ENCODE measurements around the gene TMEM183A.

Gene TMEM183A

DNA sequence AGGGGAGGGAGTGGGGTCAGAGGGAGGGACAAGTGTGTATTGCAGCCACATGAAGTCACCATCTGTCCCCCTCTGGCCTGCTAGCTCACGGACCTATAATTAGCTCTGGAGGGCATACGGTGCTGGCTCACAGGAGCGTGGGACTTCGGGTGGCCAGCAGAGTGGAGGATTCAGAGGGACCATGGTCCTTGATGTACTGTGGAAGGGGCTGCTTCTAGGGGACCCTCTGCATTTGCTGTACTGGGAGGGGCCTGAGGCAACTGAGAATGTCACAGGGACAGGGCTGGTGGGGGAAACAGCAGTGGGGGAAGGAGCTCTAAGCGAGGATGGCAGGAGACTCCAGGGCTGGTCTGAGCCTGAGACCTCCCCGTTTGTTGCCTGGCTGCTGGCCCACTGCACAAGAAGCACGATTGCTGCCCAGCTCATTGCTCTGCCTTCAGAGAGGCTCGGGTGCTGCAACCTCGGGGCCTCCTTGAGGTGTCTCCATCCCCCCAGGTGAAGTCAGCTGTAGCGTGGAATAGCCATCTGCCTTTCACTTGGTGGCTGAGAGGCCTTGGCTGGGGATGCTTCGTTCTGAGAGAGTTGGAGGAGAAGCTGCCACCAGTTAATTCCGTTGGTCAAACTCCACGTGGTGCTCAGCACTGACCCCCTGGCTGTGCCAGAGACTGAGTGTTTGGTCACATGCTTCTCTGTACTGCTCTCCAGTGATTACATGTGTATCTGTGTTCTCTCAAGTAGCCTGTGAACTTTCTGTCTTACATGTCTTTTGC lies 21.8 kb downstream of the TMEM183A start:
- DNase-seq (ENCODE audit: low spot score): no peak

DNA sequence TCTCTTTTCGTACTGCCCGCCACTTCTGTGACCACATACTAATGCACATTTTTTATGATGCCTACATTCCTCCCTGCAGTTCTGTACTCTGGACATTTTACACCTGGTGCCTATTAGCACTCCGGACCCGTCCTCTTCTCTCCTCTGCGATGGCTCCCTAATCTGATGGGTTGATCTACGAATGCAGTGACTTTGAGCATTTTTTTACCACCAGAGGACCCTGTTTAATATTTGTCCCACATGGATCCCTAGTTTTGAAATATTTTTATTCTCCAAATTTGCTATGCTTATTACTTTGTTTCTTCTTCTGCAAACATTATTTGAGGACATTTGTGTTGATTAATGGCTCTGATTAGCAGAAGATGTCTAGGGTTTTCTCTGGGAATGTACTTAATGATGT lies 24.3 kb downstream of the TMEM183A start:
- no peak for DNase-seq (ENCODE audit: low spot score)

DNA sequence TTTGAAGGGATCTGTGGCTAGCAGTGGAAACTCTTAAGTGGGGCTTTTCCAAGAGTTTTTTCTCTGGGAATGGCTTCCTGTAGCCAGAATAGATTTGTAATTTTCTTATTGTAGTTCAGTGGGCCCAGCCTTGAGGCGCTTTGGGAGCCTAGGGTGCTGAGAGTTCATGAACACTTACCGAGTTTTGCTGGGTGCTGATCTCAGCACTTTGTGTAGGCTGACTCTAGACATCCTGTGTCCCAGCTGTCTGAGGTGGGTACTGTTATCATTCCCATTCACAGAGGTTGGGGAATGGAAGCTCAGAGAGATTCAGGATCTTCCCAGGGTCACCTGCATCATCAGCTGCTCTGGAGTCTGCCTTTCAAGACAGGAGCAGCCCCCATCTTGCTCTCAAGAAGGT lies 26.1 kb downstream of the TMEM183A start:
- no peak for DNase-seq (ENCODE audit: low spot score)

DNA sequence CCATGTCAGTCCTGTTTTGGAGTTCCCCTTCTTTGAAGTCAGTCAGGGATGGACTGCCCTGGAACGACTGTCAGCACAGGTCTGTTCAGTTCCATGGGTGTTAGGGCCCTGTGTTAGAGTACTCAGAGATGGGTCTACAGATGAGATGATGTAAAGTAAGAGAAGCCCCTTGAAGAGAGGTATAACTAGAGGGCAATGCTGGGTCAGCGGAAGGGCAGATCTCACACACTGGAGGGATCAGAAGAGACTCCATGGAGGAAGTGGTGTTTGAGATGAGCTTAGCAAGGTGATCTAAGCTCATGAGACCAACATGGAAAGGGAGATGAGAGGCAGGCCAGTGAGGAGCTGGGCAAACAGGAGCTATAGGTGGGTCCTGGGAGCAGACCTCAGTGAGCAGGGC lies 26.7 kb downstream of the TMEM183A start:
- no peak for DNase-seq (ENCODE audit: low spot score)

DNA sequence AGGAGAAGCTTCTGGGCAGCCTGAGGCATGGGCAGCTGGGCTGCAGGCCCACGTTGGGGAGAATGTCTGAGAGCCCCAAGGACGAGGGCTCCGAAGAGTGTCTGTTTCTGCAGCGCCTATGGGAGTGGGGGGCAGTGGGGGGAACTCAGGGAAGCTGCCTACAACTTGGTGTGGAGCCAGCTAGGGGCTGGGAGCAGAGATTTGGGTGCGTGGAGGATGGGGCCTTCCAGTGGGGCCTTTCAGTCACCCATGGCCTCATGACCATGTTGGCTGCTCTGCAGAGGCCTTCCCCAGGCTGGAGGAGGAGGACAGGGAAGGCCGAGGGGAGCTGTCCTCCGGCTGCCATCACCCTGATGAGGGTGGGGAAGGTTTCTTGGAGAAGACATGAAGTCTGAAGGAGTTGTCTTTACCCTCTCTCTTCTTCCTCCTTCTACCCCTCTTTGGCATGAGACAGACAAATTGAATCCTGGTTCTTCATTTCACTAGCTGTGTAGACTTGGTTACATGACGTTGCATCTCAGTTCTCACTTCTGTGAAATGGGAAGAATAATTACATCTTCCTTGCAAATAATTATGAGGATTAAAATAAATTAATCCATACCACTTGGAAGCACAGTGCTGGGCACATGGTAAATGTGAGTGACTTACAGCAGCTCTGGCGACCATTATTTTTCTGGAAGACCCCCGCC lies 27.4 kb downstream of the TMEM183A start:
- DNase-seq (ENCODE audit: low spot score): no peak

DNA sequence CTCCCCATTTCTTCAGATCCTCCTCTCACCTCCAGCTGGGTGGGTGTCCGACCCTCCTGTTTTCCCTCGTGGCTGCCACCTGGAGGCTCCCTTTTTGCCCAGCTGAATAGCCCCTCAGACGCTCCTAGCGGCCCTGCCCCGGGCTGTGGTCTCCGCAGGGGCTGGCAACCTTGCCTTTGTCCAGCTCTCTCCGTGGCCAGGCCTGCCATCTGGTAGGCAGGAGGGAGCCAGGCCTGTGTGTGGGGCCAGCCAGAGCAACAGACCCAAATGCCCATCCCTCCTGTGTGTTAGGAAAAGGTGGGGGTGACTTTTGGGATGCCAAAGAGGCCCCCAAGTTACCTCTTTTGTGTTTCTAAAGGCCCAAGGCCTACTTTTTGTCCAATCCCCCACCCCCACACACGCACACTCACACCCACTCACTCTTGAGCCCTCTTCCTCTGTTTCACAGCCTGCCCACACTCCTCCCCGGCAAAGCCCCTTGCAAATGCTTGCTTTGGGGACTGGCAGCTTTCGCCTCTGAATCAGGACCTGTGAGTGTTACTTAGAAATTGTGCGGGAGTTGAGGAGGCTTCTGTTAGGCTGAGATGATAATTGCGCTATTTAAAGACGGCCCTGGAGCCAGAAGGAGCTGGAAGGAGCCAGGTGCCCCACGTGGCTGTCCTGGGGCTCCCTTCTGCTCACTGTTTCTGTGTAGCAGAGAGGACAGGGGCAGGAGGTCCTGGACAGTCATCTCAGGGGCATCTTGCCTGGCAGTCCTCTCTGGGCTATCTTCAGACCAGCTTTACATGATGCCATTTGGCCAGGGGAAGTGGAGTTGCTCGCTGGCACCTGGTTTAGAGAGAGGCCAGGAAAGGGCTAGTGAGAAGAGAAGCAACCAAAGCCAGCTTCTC lies 28.2 kb downstream of the TMEM183A start:
- no peak for DNase-seq (ENCODE audit: low spot score)

DNA sequence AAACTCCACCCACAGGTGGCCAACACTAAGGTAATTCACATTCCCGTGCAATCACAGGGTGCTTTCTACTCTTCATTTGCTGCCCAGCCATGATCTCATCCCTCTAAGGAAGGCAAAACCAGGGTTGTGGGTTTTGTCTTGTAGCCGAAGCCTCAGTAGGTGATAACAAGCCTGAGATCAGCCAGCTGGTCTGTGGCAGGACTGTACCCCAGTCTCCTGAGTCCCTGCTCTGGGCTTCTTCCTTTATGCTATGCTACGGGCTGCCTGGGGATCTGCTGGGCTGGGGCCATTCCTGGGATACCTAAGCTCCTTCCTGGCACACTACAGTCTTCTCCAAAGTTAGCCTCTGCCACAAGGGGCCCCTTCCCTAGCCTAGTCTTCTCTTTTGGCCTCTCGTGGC lies 29.0 kb downstream of the TMEM183A start:
- DNase-seq (ENCODE audit: low spot score): no peak

DNA sequence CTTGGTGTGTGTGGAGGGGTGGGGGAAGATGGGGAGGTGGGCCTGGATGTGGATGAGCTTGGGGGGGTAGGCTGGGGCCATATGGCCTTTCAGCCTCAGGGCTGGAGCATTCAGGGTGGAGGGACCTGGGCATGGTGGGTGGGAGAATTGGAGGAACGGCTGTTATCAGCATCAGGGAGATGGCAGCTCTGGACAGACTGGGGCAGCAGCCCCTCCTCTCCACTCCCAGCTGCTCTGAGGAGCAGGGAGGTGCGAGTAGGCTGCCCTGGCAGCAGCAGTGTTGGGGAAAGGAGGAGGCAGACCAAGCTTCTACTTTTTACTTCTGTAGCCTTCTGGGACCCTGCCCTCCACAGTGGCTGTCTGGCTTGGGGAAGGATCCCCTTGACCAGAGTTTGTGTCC lies 29.4 kb downstream of the TMEM183A start:
- no peak for DNase-seq (ENCODE audit: low spot score)

DNA sequence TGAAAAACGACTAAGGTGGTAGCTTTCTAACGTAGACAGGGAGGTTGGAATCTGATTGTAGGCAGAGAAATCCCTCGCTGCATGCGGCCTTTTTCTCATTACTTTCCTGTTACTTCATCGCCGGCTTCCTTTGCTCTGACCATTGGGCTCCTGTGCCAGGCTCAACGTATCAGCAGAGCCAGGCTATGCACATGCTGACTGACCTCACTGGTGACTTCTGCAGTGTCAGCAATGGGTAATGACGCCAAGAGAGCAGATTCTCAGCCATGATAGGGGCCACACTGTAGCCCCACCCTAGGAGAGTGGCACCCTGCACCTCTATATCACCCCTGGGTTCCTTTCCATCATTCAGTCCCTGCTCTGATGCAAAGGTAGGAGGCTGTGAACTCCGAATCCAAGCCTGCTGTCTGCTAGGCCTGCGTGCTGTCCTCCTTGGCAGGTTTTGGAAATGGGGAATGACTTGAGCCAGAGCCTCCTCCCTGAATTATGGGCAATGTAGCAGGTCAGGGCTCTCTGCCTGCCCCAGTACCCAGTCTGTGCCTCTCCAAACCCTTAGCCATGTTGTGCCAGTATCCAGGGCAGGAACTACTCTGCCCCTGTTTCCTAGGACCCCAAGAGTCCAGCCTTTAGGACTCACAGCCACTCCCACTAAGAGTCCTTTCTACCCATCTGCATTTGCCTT lies 30.5 kb downstream of the TMEM183A start:
- DNase-seq (ENCODE audit: low spot score): no peak

DNA sequence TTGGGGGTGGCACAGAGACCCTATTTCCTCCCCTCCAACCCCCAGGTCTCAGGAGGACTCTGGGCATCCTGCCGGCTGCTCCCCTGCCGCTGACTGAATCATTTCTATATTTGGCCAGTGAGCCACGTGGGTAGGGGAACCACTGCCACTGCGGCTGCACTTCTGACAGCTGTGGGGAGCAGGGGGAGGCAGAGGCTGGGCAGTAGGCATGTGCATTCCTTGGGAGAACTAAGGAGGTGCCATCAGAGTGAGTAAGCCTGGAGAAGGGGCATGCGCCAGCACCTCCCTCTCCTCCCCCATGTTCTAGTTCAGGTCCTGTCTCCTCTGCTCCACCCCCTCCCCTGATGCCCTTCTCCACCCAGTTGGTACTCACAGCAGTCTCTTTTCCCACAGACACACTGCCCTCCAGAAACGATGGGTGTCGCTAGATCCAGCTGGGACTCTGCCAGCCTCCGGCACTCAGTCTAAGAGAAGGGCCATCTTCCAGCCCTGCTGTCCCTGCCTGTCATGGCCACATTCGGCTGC lies 31.1 kb downstream of the TMEM183A start:
- DNase-seq (ENCODE audit: low spot score): no peak

DNA sequence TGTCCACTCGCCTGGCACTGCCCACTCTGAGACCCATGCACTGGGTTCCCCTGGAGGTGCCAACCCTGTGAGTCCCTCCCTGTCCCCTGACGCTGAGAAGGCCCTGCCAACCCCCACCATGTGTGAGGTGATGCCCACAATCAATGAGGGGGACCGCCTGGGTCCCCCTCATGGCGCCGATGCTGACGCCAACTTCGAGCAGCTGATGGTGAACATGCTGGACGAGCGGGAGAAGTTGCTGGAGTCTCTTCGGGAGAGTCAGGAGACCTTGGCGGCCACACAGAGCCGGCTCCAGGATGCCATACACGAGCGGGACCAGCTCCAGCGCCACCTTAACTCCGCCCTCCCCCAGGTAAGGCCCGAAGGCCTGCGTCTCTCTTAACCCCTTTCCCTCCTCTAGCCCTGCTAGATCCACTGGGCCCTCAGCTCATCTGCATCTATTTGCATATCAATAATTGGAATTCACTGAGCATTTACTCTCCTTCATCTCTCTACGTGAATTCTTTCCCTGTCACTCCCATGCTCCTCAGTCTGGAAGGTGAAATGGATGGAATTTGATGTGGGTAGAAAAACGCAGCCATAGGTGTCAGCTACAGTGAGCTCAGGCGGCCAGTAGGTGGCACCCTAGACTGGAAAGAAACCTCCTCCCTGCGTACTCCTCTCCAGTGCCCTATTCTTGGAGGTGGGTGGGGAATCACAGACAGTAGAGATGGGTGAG lies 31.9 kb downstream of the TMEM183A start:
- DNase-seq (ENCODE audit: low spot score): peak; percentile 62

DNA sequence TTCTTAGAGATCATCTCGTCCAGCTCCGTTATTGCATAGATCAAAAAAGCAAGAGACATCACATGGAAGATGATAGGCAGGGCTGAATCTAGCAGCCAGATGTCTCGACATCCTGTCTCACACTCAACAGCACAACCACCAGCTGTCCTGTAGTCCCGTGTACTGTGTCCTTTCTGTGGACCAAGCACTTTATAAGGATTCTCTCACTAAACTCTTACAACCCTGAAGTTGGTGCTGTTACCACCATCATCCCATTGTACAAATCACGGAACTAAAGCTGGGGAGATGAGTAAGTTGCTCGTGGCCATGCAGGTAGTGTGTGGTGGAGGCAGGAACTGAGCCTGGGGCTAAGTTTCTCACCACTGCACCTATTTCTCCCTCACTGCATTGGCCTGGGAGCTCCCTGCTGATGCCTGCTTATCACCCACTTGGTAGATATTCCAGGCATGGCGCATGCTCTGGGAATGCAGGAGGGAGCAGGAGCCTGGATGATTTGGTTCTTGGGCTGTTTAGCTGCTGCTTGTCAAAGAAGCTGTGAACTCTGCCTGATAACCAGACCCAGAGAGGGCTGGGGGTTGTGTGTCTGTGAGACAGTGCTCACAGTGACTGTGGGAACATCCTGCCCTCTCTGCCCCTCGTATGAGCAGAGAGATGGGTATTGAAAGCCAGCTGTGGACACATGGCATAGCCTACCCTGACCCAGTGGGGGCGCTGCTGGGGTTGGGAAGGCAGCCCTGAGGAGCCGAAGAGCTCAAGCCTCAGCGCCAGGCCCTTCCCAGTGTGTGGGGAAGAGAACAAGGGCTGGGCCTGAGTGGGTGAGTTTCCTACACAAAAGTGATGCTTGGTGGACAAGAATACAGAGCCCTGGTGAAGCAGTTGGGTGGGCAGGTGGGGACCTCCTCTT lies 32.7 kb downstream of the TMEM183A start:
- no peak for DNase-seq (ENCODE audit: low spot score)

DNA sequence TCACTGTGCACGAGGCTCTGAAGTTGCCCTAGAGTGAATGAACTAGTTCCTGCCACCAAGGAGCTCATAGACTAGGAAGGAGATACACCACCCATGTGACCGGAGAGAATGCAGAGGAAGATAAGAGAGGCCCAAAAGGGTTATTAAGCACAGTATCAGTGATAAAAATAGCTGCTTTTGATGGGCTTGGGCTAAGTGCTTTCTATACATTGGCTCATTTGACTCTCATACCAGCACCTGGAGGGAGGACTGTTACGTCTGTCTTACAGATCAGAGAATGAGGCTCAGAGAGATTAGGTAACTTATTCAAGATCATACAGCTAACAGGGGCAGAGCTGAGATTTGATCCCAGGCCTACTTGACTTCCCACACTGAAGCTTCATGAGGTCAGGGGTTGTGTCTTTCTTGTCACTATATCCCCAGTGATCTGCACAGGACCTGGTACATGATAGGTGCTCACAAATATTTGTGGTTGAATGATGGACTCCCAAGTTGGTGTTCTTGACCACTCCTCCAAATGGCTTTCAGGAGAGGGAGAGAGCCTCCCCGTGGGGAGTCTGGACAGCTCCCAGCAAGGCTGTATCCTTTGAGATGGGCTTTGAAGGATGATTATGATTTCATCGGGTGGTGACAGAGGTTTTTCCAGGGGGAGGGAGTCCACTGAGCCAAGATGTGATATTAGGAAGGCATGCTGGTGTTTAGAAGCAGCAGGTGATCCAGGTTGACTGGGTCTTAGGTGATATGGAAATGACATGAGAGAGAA lies 33.5 kb downstream of the TMEM183A start:
- no peak for DNase-seq (ENCODE audit: low spot score)

DNA sequence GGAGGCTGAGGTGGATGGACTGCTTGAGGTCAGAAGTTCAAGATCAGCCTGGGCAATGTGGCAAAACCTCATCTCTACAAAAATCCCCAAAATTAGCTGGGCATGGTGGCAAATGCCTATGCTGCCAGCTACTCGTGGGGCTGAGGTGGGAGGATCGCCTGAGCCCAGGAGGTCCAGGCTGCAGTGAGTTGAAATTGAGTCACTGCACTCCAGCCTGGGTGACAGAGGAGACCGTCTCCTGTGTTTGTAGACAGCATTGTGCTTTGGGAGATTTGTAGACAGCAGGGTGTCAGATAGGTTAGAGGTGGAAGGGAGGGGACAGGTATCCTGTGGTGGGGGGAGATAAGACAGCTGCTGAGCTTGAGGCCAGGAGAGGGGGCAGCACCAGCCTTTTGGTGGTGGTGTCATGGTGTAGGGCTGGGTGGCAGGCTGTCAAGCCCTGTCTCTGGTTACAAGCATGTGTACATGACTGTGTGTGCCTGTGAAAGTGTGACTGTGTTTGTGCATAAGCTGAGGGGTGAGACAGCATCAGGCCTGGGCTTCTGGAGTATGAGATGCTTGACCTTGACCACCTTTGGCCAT lies 34.3 kb downstream of the TMEM183A start:
- no peak for DNase-seq (ENCODE audit: low spot score)

DNA sequence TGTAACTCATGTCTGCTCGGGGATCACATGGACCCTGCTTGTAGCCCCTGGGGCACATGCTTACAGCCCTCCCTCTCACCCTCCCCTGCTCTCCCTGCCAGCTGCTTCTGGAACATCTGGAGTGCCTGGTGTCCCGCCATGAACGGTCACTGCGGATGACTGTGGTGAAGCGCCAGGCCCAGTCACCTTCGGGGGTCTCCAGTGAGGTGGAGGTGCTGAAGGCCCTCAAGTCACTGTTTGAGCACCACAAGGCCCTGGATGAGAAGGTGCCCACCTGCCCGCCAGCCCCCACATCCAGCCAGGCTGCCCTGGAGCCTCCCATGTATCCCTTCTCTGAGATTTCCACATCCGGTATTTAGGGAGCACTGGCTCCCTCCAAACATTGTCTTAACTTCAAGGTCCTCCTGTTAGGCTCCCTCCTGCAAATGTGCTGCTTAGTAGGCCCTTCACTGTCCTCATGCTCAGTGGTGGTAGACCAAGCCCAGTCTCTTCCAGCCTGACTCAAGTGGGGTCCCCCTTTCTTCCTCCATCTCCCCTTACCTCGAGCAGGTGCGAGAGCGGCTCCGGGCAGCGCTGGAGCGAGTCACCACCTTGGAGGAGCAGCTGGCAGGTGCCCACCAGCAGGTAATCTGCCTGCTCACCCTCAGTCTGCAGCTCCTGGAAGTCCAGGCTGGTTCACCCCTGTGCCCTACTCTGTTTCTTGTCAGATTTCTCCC lies 36.8 kb downstream of the TMEM183A start:
- DNase-seq (ENCODE audit: low spot score): no peak

DNA sequence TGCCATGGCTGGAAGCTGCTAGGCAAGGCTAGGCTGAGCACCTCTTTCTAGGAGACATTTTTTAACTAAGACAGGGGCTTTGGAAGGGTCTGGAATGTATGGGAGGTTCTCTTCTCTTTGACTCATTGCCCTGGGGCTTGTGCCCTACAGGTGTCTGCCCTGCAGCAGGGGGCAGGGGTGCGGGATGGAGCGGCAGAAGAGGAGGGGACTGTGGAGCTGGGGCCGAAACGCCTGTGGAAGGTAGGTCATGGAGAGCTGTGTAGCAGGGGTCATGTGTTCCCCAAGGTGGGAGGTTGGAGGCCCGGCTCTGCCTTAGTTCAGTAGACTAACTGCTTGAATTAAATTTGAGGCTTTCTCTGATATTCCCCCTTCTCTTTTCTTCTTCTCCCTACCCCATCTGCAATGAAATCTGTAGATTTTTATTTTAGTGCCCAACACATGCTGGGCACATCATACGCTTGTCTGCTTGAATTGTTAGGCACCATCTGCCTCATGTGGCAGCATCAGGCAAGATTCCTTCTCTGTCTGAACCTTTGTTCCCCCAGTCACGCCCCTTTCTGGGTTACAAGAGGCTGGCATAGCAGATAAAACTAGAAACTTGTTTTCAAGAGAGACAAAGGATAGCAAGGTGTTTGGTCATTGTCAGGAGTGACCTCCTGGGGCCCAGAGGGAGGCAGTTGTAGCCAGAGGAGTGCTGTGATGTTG lies 37.5 kb downstream of the TMEM183A start:
- DNase-seq (ENCODE audit: low spot score): no peak

DNA sequence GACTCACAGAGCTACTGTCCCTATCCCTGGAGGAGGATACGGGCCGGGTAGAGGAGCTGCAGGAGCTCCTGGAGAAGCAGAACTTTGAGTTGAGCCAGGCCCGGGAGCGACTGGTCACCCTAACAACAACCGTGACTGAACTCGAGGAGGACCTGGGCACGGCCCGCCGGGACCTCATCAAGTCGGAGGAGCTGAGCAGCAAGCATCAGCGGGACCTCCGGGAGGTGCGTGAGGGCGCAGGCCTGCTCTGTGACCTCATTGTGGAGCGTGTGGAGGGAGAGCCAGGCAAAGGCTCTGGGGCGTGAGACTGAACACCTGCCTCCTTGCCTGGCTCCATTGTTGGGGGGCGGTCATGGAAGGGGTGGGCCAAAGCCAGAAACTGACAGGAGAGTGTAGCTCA lies 38.2 kb downstream of the TMEM183A start:
- no peak for DNase-seq (ENCODE audit: low spot score)

Measured in LoVo (cell line).